Measurements from ENCODE around the gene TAS2R60. TPM values are rescaled to one million over a fixed set of nuclear protein-coding genes. Genes with fewer than 3 reads are reported as not detected.

Gene TAS2R60
- total and polyA plus RNA-seq, 2 donors (not counting 3 experiments of a cell fraction or from before 2014, with no cell fraction given): not detected

GRCh38 chr7:143394068-143394467 lies 49.2 kb upstream of the TAS2R60 start:
- peaks cover 5% of the 10 kb centered on the region for H3K79me2 ChIP-seq (ENCODE audit: control insufficient read depth, insufficient read depth, low read length)
- H2AFZ ChIP-seq (ENCODE audit: low read depth, low read length): no peak overlapping the region
- no peak for FAIRE-seq
- no peak overlapping the region for H3K9ac ChIP-seq (replicated peaks; ENCODE audit: extremely low read depth, insufficient read depth, low read length)
- no peaks in the 10 kb centered on the region for H3K27me3 ChIP-seq (ENCODE audit: control insufficient read depth in 2 of 2, insufficient read depth in 2 of 2, low read length in 2 of 2)
- intact Hi-C loops (cut with micrococcal nuclease) (loop anchor here (5.0 kb wide), 1 partner anchor 587 kb away; no protein-coding TSS in a partner anchor), dilution Hi-C loops (cut with MboI; ENCODE audit: extremely low pct_ligation_motif_present, low sequenced_read_pairs) (loop anchor here (25.0 kb wide), 1 partner anchor 118 kb away; no protein-coding TSS in a partner anchor)
- no peaks in the 10 kb centered on the region for H3K9me3 ChIP-seq (replicated peaks; ENCODE audit: control insufficient read depth, insufficient read depth, low read length)
- peaks cover 10 to 21% of the 10 kb centered on the region in 2 experiments for H3K36me3 ChIP-seq (ENCODE audit: control insufficient read depth in 2 of 2, extremely low read depth in 1 of 2, insufficient read depth in 2 of 2, low read length in 2 of 2)
- no peak for DNase-seq (ENCODE audit: low read depth, low spot score)
- BruUV-seq (replicated peaks): no TSS peak
- CTCF ChIA-PET: interaction anchor here (1.2 to 4.5 kb wide), 6 partner anchors 10 to 111 kb away, joined by 4 to 18 read pairs (median 7); no protein-coding TSS in a partner anchor
- no peak for TF ChIP-seq GATA2 (IDR thresholded peaks at IDR 0.05; ENCODE audit: insufficient read depth, insufficient read length, low read depth, low read length)
- no peak for TF ChIP-seq FOS (IDR thresholded peaks at IDR 0.05; ENCODE audit: borderline replicate concordance, insufficient read depth, low read length)
- TF ChIP-seq EZH2 (IDR thresholded peaks at IDR 0.05; ENCODE audit: borderline replicate concordance, low read depth, low read length, severe bottlenecking): no peak
- TF ChIP-seq POLR2A (IDR thresholded peaks at IDR 0.05; ENCODE audit: low read depth, low read length): peak; percentile 39
- H3K4me2 ChIP-seq (ENCODE audit: insufficient read depth, low read length): no peak overlapping the region
- no peak overlapping the region for H3K27ac ChIP-seq (ENCODE audit: insufficient read depth, low read depth, low read length)
- H3K9me1 ChIP-seq (replicated peaks; ENCODE audit: control insufficient read depth, extremely low read depth, insufficient read depth, low read length): no peaks in the 10 kb centered on the region
- H4K20me1 ChIP-seq (replicated peaks; ENCODE audit: control insufficient read depth, extremely low read depth, insufficient read depth, low read length): no peaks in the 10 kb centered on the region
- POLR2A ChIA-PET: interaction anchor here (0.8 to 2.6 kb wide), 3 partner anchors 10 to 14 kb away, joined by 3 to 12 read pairs (median 3); no protein-coding TSS in a partner anchor
- peaks cover 60% of the 10 kb centered on the region for H3K4me1 ChIP-seq (ENCODE audit: control insufficient read depth, extremely low read depth, insufficient read depth, low read length)
- H3K4me3 ChIP-seq (replicated peaks in 1 of 3; ENCODE audit: insufficient read depth in 1 of 3, low read depth in 1 of 3, low read length in 3 of 3): no peak overlapping the region

- Histone ChIP-seq H3K36me3 (ENCODE audit: control insufficient read depth in 2 of 2, extremely low read depth in 1 of 2, insufficient read depth in 2 of 2, low read length in 2 of 2) (peaks cover 6 to 14% of the 10 kb centered on the region in 2 experiments), H3K4me1 (ENCODE audit: control insufficient read depth, extremely low read depth, insufficient read depth, low read length) (peaks cover 54% of the 10 kb centered on the region), H3K9ac (replicated peaks; ENCODE audit: extremely low read depth, insufficient read depth, low read length) (no peak overlapping the region), H4K20me1 (replicated peaks; ENCODE audit: control insufficient read depth, extremely low read depth, insufficient read depth, low read length) (no peaks in the 10 kb centered on the region), H2AFZ (ENCODE audit: low read depth, low read length) (no peak overlapping the region), H3K9me1 (replicated peaks; ENCODE audit: control insufficient read depth, extremely low read depth, insufficient read depth, low read length) (no peaks in the 10 kb centered on the region), H3K79me2 (ENCODE audit: control insufficient read depth, insufficient read depth, low read length) (no peaks in the 10 kb centered on the region), H3K4me2 (ENCODE audit: insufficient read depth, low read length) (peak overlapping the region; percentile 31), H3K4me3 (replicated peaks in 1 of 3; ENCODE audit: insufficient read depth in 1 of 3, low read depth in 1 of 3, low read length in 3 of 3) (no peak overlapping the region), H3K27ac (ENCODE audit: insufficient read depth, low read depth, low read length) (no peak overlapping the region), H3K27me3 (ENCODE audit: control insufficient read depth in 2 of 2, insufficient read depth in 2 of 2, low read length in 2 of 2) (no peaks in the 10 kb centered on the region), H3K9me3 (replicated peaks; ENCODE audit: control insufficient read depth, insufficient read depth, low read length) (no peaks in the 10 kb centered on the region)
- DNase-seq (ENCODE audit: low read depth, low spot score) (no peak), FAIRE-seq (no peak)
- dilution Hi-C loops (cut with MboI; ENCODE audit: extremely low pct_ligation_motif_present, low sequenced_read_pairs) (loop anchor here (25.0 kb wide), 1 partner anchor 118 kb away; no protein-coding TSS in a partner anchor), intact Hi-C loops (cut with micrococcal nuclease) (loop anchor here (1.0 to 5.0 kb wide), 4 partner anchors 14 to 587 kb away; no protein-coding TSS in a partner anchor)
- POLR2A ChIA-PET: interaction anchor here (0.5 to 1.9 kb wide), 4 partner anchors 10 to 267 kb away, joined by 3 to 17 read pairs (median 5); partner anchors contain the start of gene ZYX
- BruUV-seq (replicated peaks): no TSS peak
- TF ChIP-seq EZH2 (IDR thresholded peaks at IDR 0.05; ENCODE audit: borderline replicate concordance, low read depth, low read length, severe bottlenecking) (no peak), GATA2 (IDR thresholded peaks at IDR 0.05; ENCODE audit: insufficient read depth, insufficient read length, low read depth, low read length) (no peak), FOS (IDR thresholded peaks at IDR 0.05; ENCODE audit: borderline replicate concordance, insufficient read depth, low read length) (no peak), POLR2AphosphoS5 (IDR thresholded peaks at IDR 0.05; ENCODE audit: insufficient read depth, low read depth, low read length) (no peak), POLR2A (IDR thresholded peaks at IDR 0.05; ENCODE audit: low read depth, low read length) (peak; percentile 10)
- CTCF ChIA-PET: interaction anchor here (0.9 to 2.3 kb wide), 7 partner anchors 12 to 110 kb away, joined by 3 to 12 read pairs (median 4); no protein-coding TSS in a partner anchor
Observed at GRCh38 chr7:143394777-143395176, 48.5 kb upstream of the TAS2R60 start.
